ENCODE data around the gene NPR2.
A peak's percentile ranks its signal among the peaks of the same experiment; 100 is the strongest.

Gene NPR2

GRCh38 chr9:35789541-35789940 lies 1.9 kb upstream of the NPR2 start:
- no peak for DNase-seq (ENCODE audit: low read depth)
- TF ChIP-seq CTCF (conservative IDR thresholded peaks at IDR 0.05; ENCODE audit: low read depth, low read length), result no peak
- no peak overlapping the region for H3K4me3 ChIP-seq (ENCODE audit: low read length)

- H3K4me3 ChIP-seq (ENCODE audit: low read length), result no peak overlapping the region
- no peak for TF ChIP-seq CTCF (conservative IDR thresholded peaks at IDR 0.05; ENCODE audit: low read depth, low read length)
- no peak for DNase-seq (ENCODE audit: low read depth)
These were observed 1.4 kb upstream of the NPR2 start for GRCh38 chr9:35790025-35790384.

GRCh38 chr9:35790385-35791296 lies 750 bp upstream of the NPR2 start:
- peak overlapping the region; percentile 32 for H3K4me3 ChIP-seq (ENCODE audit: low read length)
- TF ChIP-seq CTCF (conservative IDR thresholded peaks at IDR 0.05; ENCODE audit: low read depth, low read length), result peak; percentile 87
- DNase-seq (ENCODE audit: low read depth), result peak; percentile 51

GRCh38 chr9:35792024-35792813 lies 828 bp downstream of the NPR2 start:
- TF ChIP-seq CTCF (conservative IDR thresholded peaks at IDR 0.05; ENCODE audit: low read depth, low read length), result no peak
- DNase-seq (ENCODE audit: low read depth), result no peak
- peak overlapping the region; percentile 54 for H3K4me3 ChIP-seq (ENCODE audit: low read length)

GRCh38 chr9:35792826-35793225 lies 1.4 kb downstream of the NPR2 start:
- no peak overlapping the region for H3K4me3 ChIP-seq (ENCODE audit: low read length)
- TF ChIP-seq CTCF (conservative IDR thresholded peaks at IDR 0.05; ENCODE audit: low read depth, low read length), result no peak
- no peak for DNase-seq (ENCODE audit: low read depth)

GRCh38 chr9:35793461-35793860 lies 2.1 kb downstream of the NPR2 start:
- no peak for TF ChIP-seq CTCF (conservative IDR thresholded peaks at IDR 0.05; ENCODE audit: low read depth, low read length)
- no peak overlapping the region for H3K4me3 ChIP-seq (ENCODE audit: low read length)
- no peak for DNase-seq (ENCODE audit: low read depth)

All from retinal pigment epithelial cell (primary cell).